ENCODE measurements around the gene ASCC2.
"Not testable (repeated sequence)": the region's sequence is repeated elsewhere in the genome, so short reads cannot be mapped to it uniquely, and the experiment has no call there.

ASCC2 gene

GRCh38 chr22:29837741-29838598 lies at the start of gene ASCC2:
Gene ASCC2, minus strand, starts transcription at chr22:29838274. Its CDS starts 5,949 bp downstream, at chr22:29832325.
- peak; percentile 97 for DNase-seq

- DNase-seq = no peak
Measured at GRCh38 chr22:29887358-29887757, 49.3 kb upstream of the ASCC2 start.

- DNase-seq = no peak
Measured at GRCh38 chr22:29886596-29886995, 48.5 kb upstream of the ASCC2 start.

GRCh38 chr22:29885610-29886009 lies 47.5 kb upstream of the ASCC2 start:
- DNase-seq = no peak

- DNase-seq = no peak
Measured at GRCh38 chr22:29883775-29884097, 45.7 kb upstream of the ASCC2 start.

- DNase-seq = peak; percentile 79
Measured at GRCh38 chr22:29883045-29883774, 45.1 kb upstream of the ASCC2 start, which contains the start of gene MTMR3. Gene MTMR3, plus strand, starts transcription at chr22:29883174. Its CDS starts 87,886 bp downstream, at chr22:29971060.

- DNase-seq = no peak
Measured at GRCh38 chr22:29882716-29883044, 44.6 kb upstream of the ASCC2 start.

- no peak for DNase-seq
Measured at GRCh38 chr22:29879753-29880152, 41.7 kb upstream of the ASCC2 start.

GRCh38 chr22:29877620-29878019 lies 39.5 kb upstream of the ASCC2 start:
- no peak for DNase-seq

- no peak for DNase-seq
Measured at GRCh38 chr22:29873943-29874342, 35.9 kb upstream of the ASCC2 start.

- no peak for DNase-seq
Measured at GRCh38 chr22:29872989-29873388, 34.9 kb upstream of the ASCC2 start.

GRCh38 chr22:29872144-29872893 lies 34.2 kb upstream of the ASCC2 start:
- no peak for DNase-seq

- DNase-seq = peak; percentile 60
Measured at GRCh38 chr22:29871684-29872083, 33.6 kb upstream of the ASCC2 start.

- DNase-seq = no peak
Measured at GRCh38 chr22:29870574-29870973, 32.5 kb upstream of the ASCC2 start.

- no peak for DNase-seq
Measured at GRCh38 chr22:29867851-29868250, 29.8 kb upstream of the ASCC2 start.

- no peak for DNase-seq
Measured at GRCh38 chr22:29867260-29867659, 29.2 kb upstream of the ASCC2 start.

GRCh38 chr22:29865572-29865971 lies 27.5 kb upstream of the ASCC2 start:
- not testable (repeated sequence) for DNase-seq

- no peak for DNase-seq
Measured at GRCh38 chr22:29861672-29862297, 23.7 kb upstream of the ASCC2 start.

- no peak for DNase-seq
Measured at GRCh38 chr22:29860006-29860766, 22.1 kb upstream of the ASCC2 start.

GRCh38 chr22:29859030-29859429 lies 21.0 kb upstream of the ASCC2 start:
- not testable (repeated sequence) for DNase-seq

- DNase-seq = no peak
Measured at GRCh38 chr22:29856496-29856895, 18.4 kb upstream of the ASCC2 start.

- DNase-seq = no peak
Measured at GRCh38 chr22:29855611-29856181, 17.6 kb upstream of the ASCC2 start.
